ENCODE measurements around the gene IQSEC1. TPM values are rescaled to one million over a fixed set of nuclear protein-coding genes. Genes with fewer than 3 reads are reported as not detected.

IQSEC1 gene
- 10 to 100 TPM; 36.8 to 40.4 TPM for total RNA-seq

DNA sequence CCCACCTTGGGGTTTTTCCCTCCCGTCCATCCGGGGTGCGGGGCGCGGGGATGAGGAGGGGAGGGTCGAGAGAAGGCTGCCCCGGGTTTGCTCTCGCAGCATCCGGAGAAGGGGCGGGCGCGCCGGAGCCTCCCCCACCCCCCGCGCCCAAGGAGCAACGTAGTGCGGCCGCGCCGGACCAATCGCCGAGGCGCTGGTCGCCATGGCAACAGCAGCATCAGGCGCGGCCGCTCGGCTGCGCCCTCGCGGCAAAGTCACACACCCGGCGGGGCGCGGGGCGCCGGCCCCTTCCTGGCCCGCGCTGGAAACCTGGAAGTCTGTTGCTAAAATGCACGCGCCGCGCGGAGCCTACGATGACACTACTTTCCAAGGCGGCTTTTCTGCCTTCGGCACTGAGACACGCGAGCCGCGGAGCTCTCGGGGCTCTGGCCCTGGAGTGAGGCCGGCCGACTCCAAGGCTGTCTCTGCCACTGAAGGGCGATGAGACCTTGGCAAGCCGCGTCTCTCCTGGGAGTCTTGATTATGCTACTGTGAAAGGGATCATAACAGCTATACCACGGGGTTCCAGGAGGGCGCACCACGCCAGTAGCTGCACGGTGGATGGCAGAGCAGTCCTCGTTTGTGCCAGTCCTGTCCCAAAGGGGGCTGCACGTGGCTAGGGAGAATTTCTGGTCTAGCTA is at the start of gene IQSEC1:
IQSEC1 (minus strand) TSS at position 104 of the 680 bp plus-strand sequence. CDS start 415 bp downstream, outside the sequence.
- no peaks in the 10 kb centered on the region for H3K9me3 Mint-ChIP-seq (ENCODE audit: low read depth)
- ChIA-PET CTCF (interaction anchor here (1.6 to 2.6 kb wide), 2 partner anchors 18 to 78 kb away, joined by 4 to 12 read pairs; no protein-coding TSS in a partner anchor), POLR2A (no interaction called here)
- no peaks in the 10 kb centered on the region for H3K36me3 Mint-ChIP-seq (ENCODE audit: low read depth)
- peaks cover 34% of the 10 kb centered on the region for H3K4me1 Mint-ChIP-seq
- H3K4me3 Mint-ChIP-seq = peak within 1 kb of the TSS; percentile 80
- ATAC-seq (peak; percentile 68), DNase-seq (peak; percentile 89)
- H3K27ac Mint-ChIP-seq = peak within 1 kb of the TSS; percentile 51
- H3K27me3 Mint-ChIP-seq = peaks cover 21% of the 10 kb centered on the region
- intact Hi-C loops (cut with DNase I, micrococcal nuclease) = loop anchor here in 1 of 2 experiments (1.0 to 5.0 kb wide), 4 partner anchors 62 to 1359 kb away; no protein-coding TSS in a partner anchor

DNA sequence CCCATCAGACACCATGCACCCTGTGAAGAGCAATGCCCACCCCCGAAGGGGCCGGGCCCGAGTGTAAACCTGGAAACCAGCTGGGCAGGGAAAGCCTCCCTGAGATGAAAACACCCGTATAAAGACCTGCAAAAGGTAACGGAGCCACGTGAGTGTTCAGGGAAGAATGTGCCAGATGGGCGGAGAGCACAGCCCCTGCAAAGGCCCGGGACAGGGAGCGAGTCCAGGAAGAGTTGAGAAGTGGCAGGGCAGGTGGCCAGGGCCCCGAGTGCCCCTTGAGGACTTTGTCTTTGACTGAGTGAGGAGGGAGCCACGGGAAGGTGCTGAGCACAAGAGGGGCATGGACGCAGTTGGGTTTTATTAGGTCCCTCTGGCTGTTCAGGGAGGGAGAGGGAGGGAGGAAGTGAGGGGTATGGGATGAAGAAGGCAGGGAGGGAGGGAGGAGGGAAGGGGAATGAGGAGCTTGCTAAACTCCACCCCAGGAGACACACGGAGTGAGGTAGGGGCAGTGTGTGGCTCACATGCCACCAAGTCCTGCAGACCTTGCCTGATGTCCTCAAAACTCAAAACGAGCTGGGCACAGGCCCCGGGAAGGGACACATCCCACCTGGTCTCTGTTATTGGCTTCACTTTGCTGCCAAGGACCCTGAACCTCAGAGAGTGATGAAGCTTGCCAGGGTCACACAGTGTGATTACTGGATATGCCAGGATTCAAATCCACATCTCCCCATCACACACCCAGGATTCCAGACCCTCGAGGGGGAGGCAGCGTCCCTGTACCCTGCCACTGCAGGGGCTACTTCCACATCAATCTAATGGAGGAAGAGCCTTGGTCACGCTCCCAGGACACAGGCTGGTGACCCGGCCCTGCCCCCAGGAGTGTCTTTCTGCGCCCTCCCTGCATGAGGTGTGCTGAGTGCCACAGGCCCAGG is 49.1 kb upstream of the IQSEC1 start:
- intact Hi-C loops (cut with DNase I, micrococcal nuclease) = no loop called here
- H3K4me1 Mint-ChIP-seq = no peaks in the 10 kb centered on the region
- no peak overlapping the region for H3K4me3 Mint-ChIP-seq
- ChIA-PET CTCF (no interaction called here), POLR2A (no interaction called here)
- H3K36me3 Mint-ChIP-seq (ENCODE audit: low read depth) = no peaks in the 10 kb centered on the region
- H3K27me3 Mint-ChIP-seq = no peaks in the 10 kb centered on the region
- no peaks in the 10 kb centered on the region for H3K9me3 Mint-ChIP-seq (ENCODE audit: low read depth)
- no peak overlapping the region for H3K27ac Mint-ChIP-seq
- DNase-seq (no peak), ATAC-seq (no peak)

DNA sequence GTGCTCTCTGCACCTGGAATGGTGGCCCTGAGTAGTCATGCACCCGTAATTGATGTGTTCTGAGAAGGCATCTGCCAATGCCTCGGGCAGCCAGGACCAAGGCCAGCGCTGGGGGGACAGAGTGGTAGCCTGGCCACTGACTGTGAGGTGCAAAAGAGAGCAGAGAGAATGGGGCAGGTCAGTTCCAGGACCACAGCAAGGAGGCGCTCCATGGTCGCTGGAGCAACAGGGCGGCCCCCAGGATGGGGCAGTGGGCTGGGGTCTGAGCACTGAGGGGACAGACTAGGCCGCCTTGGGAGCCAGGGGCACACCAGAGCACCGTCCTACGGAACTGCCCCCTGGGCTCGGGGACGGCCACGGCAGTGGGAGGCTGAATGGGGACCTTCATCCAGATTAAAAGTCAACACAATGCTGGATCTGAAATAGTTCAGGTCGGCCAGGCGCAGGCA is 48.3 kb upstream of the IQSEC1 start:
- Mint-ChIP-seq H3K27me3 (no peaks in the 10 kb centered on the region), H3K9me3 (ENCODE audit: low read depth) (no peaks in the 10 kb centered on the region), H3K27ac (no peak overlapping the region), H3K4me3 (no peak overlapping the region), H3K36me3 (ENCODE audit: low read depth) (no peaks in the 10 kb centered on the region), H3K4me1 (no peaks in the 10 kb centered on the region)
- DNase-seq (no peak), ATAC-seq (no peak)
- ChIA-PET POLR2A (no interaction called here), CTCF (no interaction called here)
- intact Hi-C loops (cut with DNase I, micrococcal nuclease) = no loop called here

DNA sequence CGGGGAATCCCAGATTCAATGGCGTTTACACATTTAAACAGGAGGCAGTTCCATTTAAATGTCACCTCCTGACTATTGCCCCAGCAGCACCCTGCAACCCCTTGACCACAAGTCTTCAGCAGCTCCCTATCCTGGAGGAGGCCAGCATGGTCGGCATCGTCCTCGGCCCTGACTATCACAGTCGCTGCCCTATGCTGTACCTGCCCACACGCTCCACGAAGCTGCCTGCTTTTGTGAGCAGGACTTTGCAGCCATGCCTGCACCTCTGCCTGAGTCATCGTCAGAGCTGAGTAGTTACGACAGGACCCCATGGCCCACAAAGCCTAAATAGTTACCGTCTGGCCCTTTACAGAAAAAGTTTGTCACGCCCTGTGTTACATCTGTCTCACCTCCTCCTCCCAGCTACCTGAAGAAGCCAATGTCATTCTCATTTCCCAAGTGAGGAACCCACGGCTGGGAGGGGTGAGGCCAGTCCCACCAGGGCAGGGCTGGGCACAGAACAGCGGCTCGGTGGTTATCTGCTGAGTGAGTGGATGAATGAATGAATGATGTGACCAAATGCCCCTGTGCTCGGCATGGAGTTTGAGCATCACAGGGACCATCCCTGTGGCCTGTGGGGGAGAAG is 47.8 kb upstream of the IQSEC1 start:
- no peaks in the 10 kb centered on the region for H3K27me3 Mint-ChIP-seq
- ChIA-PET POLR2A (no interaction called here), CTCF (interaction anchor here (0.5 kb wide), 1 partner anchor 18 kb away, joined by 3 read pairs; no protein-coding TSS in a partner anchor)
- intact Hi-C loops (cut with DNase I, micrococcal nuclease) = no loop called here
- no peak for ATAC-seq
- H3K36me3 Mint-ChIP-seq (ENCODE audit: low read depth) = no peaks in the 10 kb centered on the region
- no peak overlapping the region for H3K4me3 Mint-ChIP-seq
- no peak for DNase-seq
- no peaks in the 10 kb centered on the region for H3K4me1 Mint-ChIP-seq
- H3K9me3 Mint-ChIP-seq (ENCODE audit: low read depth) = no peaks in the 10 kb centered on the region
- H3K27ac Mint-ChIP-seq = no peak overlapping the region

DNA sequence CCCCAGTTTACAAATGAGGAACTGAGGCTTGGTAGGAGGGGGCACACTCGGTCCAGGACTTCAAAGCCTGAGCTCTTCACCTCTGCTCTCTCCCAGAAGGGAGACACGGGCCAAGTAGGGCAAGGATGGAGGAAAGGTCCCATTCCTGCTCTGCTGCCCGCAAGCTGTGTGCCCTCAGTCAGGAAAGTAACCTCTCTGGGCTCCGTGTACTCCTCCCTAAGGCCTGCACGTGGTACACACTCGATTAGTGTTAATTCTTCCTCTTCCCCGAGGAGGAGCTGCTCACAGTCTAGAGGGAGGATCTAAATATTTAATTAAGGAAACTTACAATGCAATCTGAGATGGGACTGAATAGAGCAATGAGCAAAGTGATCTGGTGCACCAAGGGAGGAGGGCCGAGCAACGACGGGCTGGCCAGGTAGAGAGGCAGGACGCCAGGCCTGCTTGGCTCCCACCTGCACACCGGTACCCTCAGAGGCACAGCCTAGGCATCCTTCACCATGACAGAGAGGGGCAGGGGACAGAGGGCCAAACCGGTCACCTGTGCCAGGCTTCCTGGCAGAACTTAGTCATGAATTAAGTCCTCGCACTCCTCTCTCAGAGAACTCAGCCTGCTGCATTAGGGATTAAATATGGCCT is 47.2 kb upstream of the IQSEC1 start:
- Mint-ChIP-seq H3K27ac (no peak overlapping the region), H3K4me1 (no peaks in the 10 kb centered on the region), H3K36me3 (ENCODE audit: low read depth) (no peaks in the 10 kb centered on the region), H3K27me3 (no peaks in the 10 kb centered on the region), H3K4me3 (no peak overlapping the region), H3K9me3 (ENCODE audit: low read depth) (no peaks in the 10 kb centered on the region)
- DNase-seq (no peak), ATAC-seq (no peak)
- CTCF ChIA-PET = interaction anchor here (0.5 to 2.1 kb wide), 4 partner anchors 18 to 122 kb away, joined by 3 to 8 read pairs (median 3); no protein-coding TSS in a partner anchor
- POLR2A ChIA-PET = no interaction called here
- intact Hi-C loops (cut with DNase I, micrococcal nuclease) = no loop called here

DNA sequence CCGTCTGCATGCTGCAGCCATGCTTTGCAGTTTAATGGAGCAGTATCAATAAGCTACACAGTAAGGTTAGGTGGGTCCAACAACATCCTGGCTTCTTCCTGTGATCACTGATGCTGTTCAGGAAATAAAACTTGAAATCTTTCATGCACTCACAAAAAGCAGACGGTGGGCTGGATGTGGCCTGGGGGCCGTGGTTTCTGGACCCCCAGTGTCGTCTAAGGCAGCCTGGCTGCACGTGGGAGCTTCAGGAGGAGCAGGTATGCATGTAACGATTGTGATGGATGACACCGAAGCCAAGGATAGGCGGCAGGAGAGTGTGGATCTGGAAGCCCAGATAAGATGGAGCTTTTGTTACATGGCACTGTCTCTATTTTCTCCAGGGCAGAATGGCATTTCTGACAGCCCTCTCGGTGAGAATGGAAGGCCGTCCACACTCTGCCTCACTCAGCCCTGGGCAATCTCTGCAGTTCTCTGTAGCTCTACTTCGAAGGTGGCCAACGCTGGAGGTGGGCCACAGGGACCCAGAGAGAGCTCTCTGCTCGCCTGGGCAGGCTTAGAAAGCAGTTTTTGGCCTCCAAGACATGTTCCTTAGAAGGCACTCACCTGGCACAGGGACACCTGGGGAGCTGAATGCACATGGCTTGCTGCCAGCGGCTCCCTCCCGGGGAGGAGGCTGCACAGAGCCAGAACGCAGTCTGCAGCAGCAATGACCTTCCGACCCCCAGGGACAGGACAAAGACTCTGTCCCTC is 46.4 kb upstream of the IQSEC1 start:
- POLR2A ChIA-PET = interaction anchor here (0.6 kb wide), 1 partner anchor 71 kb away, joined by 4 read pairs; no protein-coding TSS in a partner anchor
- intact Hi-C loops (cut with DNase I, micrococcal nuclease) = no loop called here
- Mint-ChIP-seq H3K4me3 (no peak overlapping the region), H3K27ac (no peak overlapping the region), H3K9me3 (ENCODE audit: low read depth) (no peaks in the 10 kb centered on the region), H3K4me1 (no peaks in the 10 kb centered on the region), H3K27me3 (no peaks in the 10 kb centered on the region), H3K36me3 (ENCODE audit: low read depth) (no peaks in the 10 kb centered on the region)
- ATAC-seq = no peak
- DNase-seq = no peak
- CTCF ChIA-PET = interaction anchor here (0.6 to 2.1 kb wide), 4 partner anchors 24 to 401 kb away, joined by 3 to 8 read pairs (median 3); no protein-coding TSS in a partner anchor

DNA sequence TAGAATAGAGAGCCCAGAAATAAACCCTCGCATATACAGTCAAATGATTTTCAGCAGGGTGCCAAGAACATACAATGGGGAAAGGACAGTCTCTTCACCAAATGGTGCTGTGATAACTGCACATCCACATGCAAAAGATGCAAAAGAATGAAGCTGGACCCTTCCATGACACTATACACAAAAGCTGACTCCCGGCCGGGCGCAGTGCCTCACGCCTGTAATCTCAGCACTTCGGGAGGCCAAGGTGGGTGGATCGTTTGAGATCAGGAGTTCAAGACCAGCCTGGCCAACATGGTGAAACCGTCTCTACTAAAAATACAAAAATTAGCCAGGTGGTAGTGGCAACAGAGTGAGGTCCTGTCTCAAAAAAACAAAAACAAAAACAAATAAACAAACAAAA is 43.2 kb upstream of the IQSEC1 start:
- intact Hi-C loops (cut with DNase I, micrococcal nuclease) = no loop called here
- POLR2A ChIA-PET = no interaction called here
- Mint-ChIP-seq H3K4me3 (no peak overlapping the region), H3K9me3 (ENCODE audit: low read depth) (no peaks in the 10 kb centered on the region), H3K4me1 (no peaks in the 10 kb centered on the region), H3K27me3 (no peaks in the 10 kb centered on the region), H3K36me3 (ENCODE audit: low read depth) (no peaks in the 10 kb centered on the region), H3K27ac (no peak overlapping the region)
- CTCF ChIA-PET = no interaction called here
- ATAC-seq (no peak), DNase-seq (no peak)

DNA sequence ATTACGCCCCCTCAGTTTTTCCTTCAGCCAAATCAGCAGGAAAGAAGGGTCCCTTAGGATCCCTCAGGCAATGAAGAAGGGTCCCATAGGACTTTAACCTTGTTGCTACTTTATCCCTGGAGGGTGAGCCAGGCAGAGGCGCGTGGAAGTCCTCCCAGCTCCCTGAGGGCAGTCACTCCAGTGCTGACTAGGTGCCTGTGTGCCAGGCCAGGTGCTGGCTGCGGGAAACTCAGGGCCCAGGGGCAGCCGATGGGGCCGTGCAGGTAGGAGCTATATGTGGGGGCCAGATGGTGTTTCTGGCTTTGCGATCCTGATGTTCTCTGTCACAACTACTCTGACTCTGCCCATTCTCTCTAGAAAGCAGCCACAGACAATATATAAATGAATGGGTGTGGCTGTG is 42.8 kb upstream of the IQSEC1 start:
- ChIA-PET CTCF (no interaction called here), POLR2A (no interaction called here)
- Mint-ChIP-seq H3K27ac (no peak overlapping the region), H3K36me3 (ENCODE audit: low read depth) (no peaks in the 10 kb centered on the region), H3K9me3 (ENCODE audit: low read depth) (no peaks in the 10 kb centered on the region), H3K4me3 (no peak overlapping the region), H3K4me1 (peaks cover under 1% of the 10 kb centered on the region), H3K27me3 (no peaks in the 10 kb centered on the region)
- intact Hi-C loops (cut with DNase I, micrococcal nuclease) = no loop called here
- no peak for ATAC-seq
- DNase-seq = no peak

DNA sequence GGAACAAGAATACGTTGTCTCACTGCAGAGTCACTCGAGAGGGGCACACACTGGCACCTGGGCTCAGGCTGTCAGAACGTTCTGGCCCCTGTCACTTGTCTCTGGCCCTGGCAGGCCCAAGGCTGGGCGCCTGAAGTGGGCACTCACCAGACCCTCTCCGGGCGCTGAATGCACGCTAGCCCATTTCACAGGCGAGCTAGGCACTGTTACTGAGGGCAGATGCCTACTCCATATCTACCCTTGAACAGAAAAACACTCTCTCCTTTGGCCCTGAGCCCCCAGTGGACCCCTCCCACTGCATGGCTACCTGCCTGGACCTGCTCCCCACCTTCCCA is 42.3 kb upstream of the IQSEC1 start:
- Mint-ChIP-seq H3K27ac (no peak overlapping the region), H3K4me1 (peaks cover 5% of the 10 kb centered on the region), H3K27me3 (no peaks in the 10 kb centered on the region), H3K4me3 (no peak overlapping the region), H3K9me3 (ENCODE audit: low read depth) (no peaks in the 10 kb centered on the region), H3K36me3 (ENCODE audit: low read depth) (no peaks in the 10 kb centered on the region)
- intact Hi-C loops (cut with DNase I, micrococcal nuclease) = no loop called here
- POLR2A ChIA-PET = no interaction called here
- DNase-seq (no peak), ATAC-seq (no peak)
- CTCF ChIA-PET = no interaction called here

DNA sequence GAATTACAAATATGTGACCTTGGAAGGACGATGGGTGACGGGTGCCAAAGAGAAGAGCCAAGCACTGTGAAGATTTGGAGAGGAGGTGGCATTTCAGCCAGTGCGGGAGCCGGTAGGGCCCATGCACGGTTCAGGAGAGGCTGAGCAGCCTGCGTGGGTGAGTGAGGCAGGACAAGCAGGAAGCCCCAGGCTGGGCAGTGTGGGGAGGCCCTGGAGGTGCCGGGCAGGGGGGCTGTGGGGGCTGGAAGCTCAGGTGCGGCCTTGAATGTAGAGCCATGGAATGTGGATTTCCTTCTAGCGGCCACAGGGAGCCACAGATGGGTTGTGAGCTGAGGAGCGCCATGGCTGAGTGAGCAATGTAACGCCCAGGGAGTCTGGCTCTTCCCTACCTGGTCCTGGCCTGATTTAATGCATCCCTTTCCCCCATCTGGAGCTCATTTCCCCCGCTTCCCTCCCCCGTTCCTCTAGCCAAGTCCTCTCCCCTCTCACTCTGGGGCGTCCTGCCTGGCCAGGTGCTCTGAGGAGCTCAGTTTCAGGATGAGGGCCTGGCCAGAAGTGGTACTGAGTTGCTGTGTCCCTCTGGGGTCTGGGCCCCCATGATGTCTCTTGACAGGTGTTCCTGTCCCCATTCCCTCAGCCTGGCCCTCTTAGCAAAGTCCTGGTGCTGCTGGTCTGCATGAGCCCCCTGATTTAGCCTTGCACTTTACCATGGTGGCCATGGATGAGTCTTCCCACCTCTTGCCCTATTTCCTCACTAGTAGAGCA is 41.8 kb upstream of the IQSEC1 start:
- no peak overlapping the region for H3K4me3 Mint-ChIP-seq
- ChIA-PET POLR2A (no interaction called here), CTCF (no interaction called here)
- H3K27ac Mint-ChIP-seq = no peak overlapping the region
- H3K27me3 Mint-ChIP-seq = no peaks in the 10 kb centered on the region
- H3K36me3 Mint-ChIP-seq (ENCODE audit: low read depth) = no peaks in the 10 kb centered on the region
- no peaks in the 10 kb centered on the region for H3K9me3 Mint-ChIP-seq (ENCODE audit: low read depth)
- peaks cover 7% of the 10 kb centered on the region for H3K4me1 Mint-ChIP-seq
- ATAC-seq (no peak), DNase-seq (no peak)
- intact Hi-C loops (cut with DNase I, micrococcal nuclease) = no loop called here

Data from activated CD4-positive, alpha-beta T cell treated with anti-CD3 and anti-CD28 coated beads for 36 hours (primary cell).